Osteoblast (primary cell): ENCODE measurements around the gene PCDH9. TPM values are rescaled to one million over a fixed set of nuclear protein-coding genes. Genes with fewer than 3 reads are reported as not detected.

Experiments used
- DNase-seq: peaks from one replicate; pipeline ENCODE4 v3.0.0; 2011; ENCODE audit warnings: low spot score, mixed read lengths; ENCODE audit not compliant: insufficient read length; ENCODE audit errors: missing footprints
- H2AFZ ChIP-seq: 2 replicates; pipeline ENCODE4 v1.6.0; 2011; ENCODE audit warnings: mild to moderate bottlenecking, low read length
- H3K27ac ChIP-seq: 2 replicates; pipeline ENCODE4 v1.5.1; 2011; ENCODE audit warnings: mild to moderate bottlenecking, low read depth, low read length, moderate library complexity
- H3K27me3 ChIP-seq: 2 replicates; pipeline ENCODE4 v1.6.0; 2012; ENCODE audit warnings: mild to moderate bottlenecking, control low read depth, inconsistent platforms, low read length, moderate library complexity; ENCODE audit not compliant: insufficient read depth
- H3K36me3 ChIP-seq: 2 replicates; pipeline ENCODE4 v1.5.1; 2011; ENCODE audit warnings: mild to moderate bottlenecking, low read length, control low read depth, moderate library complexity; ENCODE audit not compliant: insufficient read depth
- H3K4me1 ChIP-seq: 2 replicates; pipeline ENCODE4 v1.5.1; 2011; ENCODE audit warnings: mild to moderate bottlenecking, low read length, control low read depth, moderate library complexity; ENCODE audit not compliant: insufficient read depth
- H3K4me2 ChIP-seq: 2 replicates; pipeline ENCODE4 v1.6.0; 2011; ENCODE audit warnings: mild to moderate bottlenecking, low read length; ENCODE audit not compliant: insufficient read depth
- H3K4me3 ChIP-seq: fragments of 200-600 bp; sonication (generic); 3 replicates; pipeline ENCODE4 v1.5.1; 2012; ENCODE audit warnings: mild to moderate bottlenecking, low read length, inconsistent platforms; ENCODE audit not compliant: insufficient read depth
- H3K79me2 ChIP-seq: 2 replicates; pipeline ENCODE4 v1.6.0; 2012; ENCODE audit warnings: mild to moderate bottlenecking, low read length, control low read depth, inconsistent platforms; ENCODE audit not compliant: insufficient read depth
- H3K9me3 ChIP-seq: 2 replicates; pipeline ENCODE4 v1.5.1; 2011; ENCODE audit warnings: low read depth, low read length, control low read depth
- H4K20me1 ChIP-seq: 2 replicates; pipeline ENCODE4 v1.6.0; 2012; ENCODE audit warnings: mild to moderate bottlenecking, low read length, control low read depth; ENCODE audit not compliant: insufficient read depth
- CTCF ChIP-seq: IDR thresholded peaks from 2 replicates; pipeline ENCODE4 v1.5.1; 2011; ENCODE audit warnings: mild to moderate bottlenecking, low read depth, low read length, moderate library complexity; ENCODE audit errors: extremely low read depth
- total RNA-seq: library from RNA; depleted of rRNA; stranded (reverse); fragments of >200 nt; gene quantifications from 2 replicates; pipeline ENCODE4 v1.2.3, GENCODE V29; 2012

The PCDH9 gene
- total RNA-seq, 1 donor = 1.1 TPM

GRCh38 chr13:66391322-66391721 is 838.8 kb downstream of the PCDH9 start:
- no peak overlapping the region for H3K27ac ChIP-seq
- no peaks in the 10 kb centered on the region for H3K79me2 ChIP-seq
- no peak overlapping the region for H3K4me2 ChIP-seq

GRCh38 chr13:66378894-66379293 is 851.2 kb downstream of the PCDH9 start:
- no peaks in the 10 kb centered on the region for H4K20me1 ChIP-seq
- TF ChIP-seq CTCF = no peak

More at GRCh38 chr13:66391322-66391721, 838.8 kb downstream of the PCDH9 start:
- no peaks in the 10 kb centered on the region for H3K27me3 ChIP-seq
- H4K20me1 ChIP-seq = no peaks in the 10 kb centered on the region
- no peaks in the 10 kb centered on the region for H3K36me3 ChIP-seq
- no peaks in the 10 kb centered on the region for H3K9me3 ChIP-seq
- TF ChIP-seq CTCF = no peak
- no peak overlapping the region for H2AFZ ChIP-seq
- no peak overlapping the region for H3K4me3 ChIP-seq
- no peaks in the 10 kb centered on the region for H3K4me1 ChIP-seq
- DNase-seq = no peak

GRCh38 chr13:66377569-66377968 is 852.6 kb downstream of the PCDH9 start:
- Histone ChIP-seq H3K36me3 (no peaks in the 10 kb centered on the region), H2AFZ (no peak overlapping the region), H3K4me2 (no peak overlapping the region), H3K9me3 (no peaks in the 10 kb centered on the region), H3K79me2 (no peaks in the 10 kb centered on the region), H3K4me3 (no peak overlapping the region), H3K27me3 (no peaks in the 10 kb centered on the region), H3K27ac (no peak overlapping the region), H4K20me1 (no peaks in the 10 kb centered on the region), H3K4me1 (no peaks in the 10 kb centered on the region)
- no peak for TF ChIP-seq CTCF
- DNase-seq = no peak

More at GRCh38 chr13:66378894-66379293, 851.2 kb downstream of the PCDH9 start:
- H3K4me3 ChIP-seq = no peak overlapping the region
- DNase-seq = no peak
- no peaks in the 10 kb centered on the region for H3K27me3 ChIP-seq
- no peak overlapping the region for H3K27ac ChIP-seq
- H3K36me3 ChIP-seq = no peaks in the 10 kb centered on the region
- no peaks in the 10 kb centered on the region for H3K79me2 ChIP-seq
- no peak overlapping the region for H2AFZ ChIP-seq
- no peaks in the 10 kb centered on the region for H3K4me1 ChIP-seq
- no peak overlapping the region for H3K4me2 ChIP-seq
- no peaks in the 10 kb centered on the region for H3K9me3 ChIP-seq

- Histone ChIP-seq H3K9me3 (no peaks in the 10 kb centered on the region), H3K79me2 (no peaks in the 10 kb centered on the region), H3K4me2 (no peak overlapping the region), H4K20me1 (no peaks in the 10 kb centered on the region), H3K27me3 (no peaks in the 10 kb centered on the region), H2AFZ (no peak overlapping the region), H3K4me3 (no peak overlapping the region), H3K27ac (no peak overlapping the region), H3K36me3 (no peaks in the 10 kb centered on the region), H3K4me1 (no peaks in the 10 kb centered on the region)
- TF ChIP-seq CTCF = no peak
- DNase-seq = no peak
Measured at GRCh38 chr13:66375756-66376155, 854.4 kb downstream of the PCDH9 start.
